Ishikawa (cell line): ENCODE data around the gene NLGN1.

Source experiments
- FOXM1 ChIP-seq: IDR thresholded peaks from 2 replicates; pipeline ENCODE4 v1.6.1; 2012; ENCODE audit warnings: low read depth, borderline replicate concordance
- TAF1 ChIP-seq: IDR thresholded peaks from 2 replicates; pipeline ENCODE4 v1.6.1; 2012; ENCODE audit warnings: low read depth, mild to moderate bottlenecking

- TF ChIP-seq TAF1 (no peak), FOXM1 (no peak)
Measured at GRCh38 chr3:173725507-173725906, 328.0 kb downstream of the NLGN1 start.
